HAP-1 (cell line): ENCODE data around the gene GARIN5B.

Source experiments
- DNase-seq, 2 experiments: peaks; one replicate each; pipeline ENCODE4 v3.0.0-alpha.2; 2016 to 2020; ENCODE audit warnings: low spot score in 2 of 2
- H3K27me3 ChIP-seq: fragments of 250-450 bp; sonication (Bioruptor Pico); 2 replicates; pipeline ENCODE4 v1.5.1; 2020; ENCODE audit warnings: low read depth, mild to moderate bottlenecking, moderate library complexity
- H3K36me3 ChIP-seq: fragments of 250-450 bp; sonication (Bioruptor Pico); replicated peaks from 2 replicates; pipeline ENCODE4 v1.5.1; 2020; ENCODE audit warnings: mild to moderate bottlenecking
- H3K4me1 ChIP-seq: fragments of 250-450 bp; sonication (Bioruptor Pico); 2 replicates; pipeline ENCODE4 v1.5.1; 2020; ENCODE audit warnings: mild to moderate bottlenecking
- H3K4me3 ChIP-seq: fragments of 250-450 bp; sonication (Bioruptor Pico); 2 replicates; pipeline ENCODE4 v1.5.1; 2020; ENCODE audit warnings: mild to moderate bottlenecking, moderate library complexity
- H3K9me3 ChIP-seq: fragments of 250-450 bp; sonication (Bioruptor Pico); 2 replicates; pipeline ENCODE4 v1.5.1; 2020; ENCODE audit warnings: mild to moderate bottlenecking, moderate library complexity
- in situ Hi-C: fragments of 300-500 bp; cut with MboI; formaldehyde crosslinking; loops from 3 replicates; pipeline ENCODE4 v1.14.3; 2020; ENCODE audit warnings: low sequenced_read_pairs, inconsistent platforms, mixed read lengths

Gene GARIN5B

GRCh38 chr19:55384131-55384919, 21.3 kb upstream of the GARIN5B start, which contains the start of gene TMEM238:
TMEM238 (minus strand) TSS chr19:55384292; CDS start chr19:55384259, 33 bp downstream.
- H3K9me3 ChIP-seq, result no peaks in the 10 kb centered on the region; the same call in 1 of the 2 replicates
- peaks cover 29% of the 10 kb centered on the region for H3K4me1 ChIP-seq
- H3K27me3 ChIP-seq, result no peaks in the 10 kb centered on the region
- in situ Hi-C loops, result loop anchor here (10.0 kb wide), 1 partner anchor 80 kb away; no protein-coding TSS in a partner anchor
- DNase-seq, result no peak
- H3K4me3 ChIP-seq, result peak within 1 kb of the TSS; percentile 88
- peaks cover 35% of the 10 kb centered on the region for H3K36me3 ChIP-seq

GRCh38 chr19:55383279-55384130, 20.4 kb upstream of the GARIN5B start:
- Histone ChIP-seq H3K4me1 (peaks cover 27% of the 10 kb centered on the region), H3K9me3 (no peaks in the 10 kb centered on the region; the same call in 1 of the 2 replicates), H3K4me3 (peak overlapping the region; percentile 88), H3K36me3 (peaks cover 27% of the 10 kb centered on the region), H3K27me3 (no peaks in the 10 kb centered on the region)
- in situ Hi-C loops, result loop anchor here (10.0 kb wide), 1 partner anchor 79 kb away; no protein-coding TSS in a partner anchor
- DNase-seq, result peak; percentile 51 to 76

DNA sequence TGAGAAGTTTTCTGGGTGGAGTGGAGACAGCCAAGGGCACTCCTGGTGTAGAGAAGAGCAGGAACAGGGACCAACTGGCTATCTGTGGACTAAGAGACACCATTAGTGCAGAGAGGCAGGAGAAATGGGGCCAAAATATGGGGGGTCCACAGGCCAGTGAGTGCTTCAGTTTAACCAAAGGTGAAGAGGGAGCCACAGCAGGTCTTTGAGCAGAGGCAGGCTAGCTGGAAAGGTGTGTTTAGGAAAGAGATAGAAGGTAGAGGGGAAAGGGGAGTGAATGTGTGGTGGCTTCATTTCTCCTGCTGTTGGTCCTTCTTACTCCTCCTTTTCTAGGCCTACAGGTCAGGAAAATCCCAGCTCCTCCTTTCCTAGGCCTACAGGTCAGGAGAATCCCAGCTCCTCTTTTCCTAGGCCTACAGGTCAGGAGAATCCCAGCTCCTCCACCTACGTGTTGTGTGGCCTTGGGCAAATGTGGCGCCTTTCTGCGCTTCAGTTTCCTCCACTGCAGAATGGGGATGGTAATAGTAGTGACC, 19.5 kb upstream of the GARIN5B start:
- H3K4me1 ChIP-seq, result peaks cover 18% of the 10 kb centered on the region
- in situ Hi-C loops, result loop anchor here (10.0 kb wide), 1 partner anchor 78 kb away; no protein-coding TSS in a partner anchor
- peaks cover 18% of the 10 kb centered on the region for H3K36me3 ChIP-seq
- no peaks in the 10 kb centered on the region for H3K27me3 ChIP-seq
- no peak overlapping the region for H3K4me3 ChIP-seq
- no peaks in the 10 kb centered on the region; the same call in 1 of the 2 replicates for H3K9me3 ChIP-seq
- no peak for DNase-seq

DNA sequence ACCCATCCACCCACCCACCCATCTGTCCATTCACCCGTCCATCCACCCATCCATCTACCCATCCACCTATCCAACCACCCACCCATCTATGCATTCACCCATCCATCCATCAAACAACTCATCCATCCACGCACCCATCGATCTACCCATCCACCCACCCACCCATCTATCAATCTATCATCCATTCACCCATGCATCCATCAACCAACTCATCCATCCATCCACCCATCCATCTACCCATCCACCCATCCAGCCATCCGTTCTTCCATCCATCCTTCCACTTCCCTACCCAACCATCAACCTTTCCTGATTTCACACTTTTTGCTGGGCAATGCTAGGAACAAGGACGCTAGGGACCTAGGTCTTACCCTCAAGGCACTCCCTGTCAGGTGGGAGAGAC, 19.0 kb upstream of the GARIN5B start:
- no peak overlapping the region for H3K4me3 ChIP-seq
- no peaks in the 10 kb centered on the region; the same call in 1 of the 2 replicates for H3K9me3 ChIP-seq
- DNase-seq, result no peak
- H3K4me1 ChIP-seq, result peaks cover 13% of the 10 kb centered on the region
- no peaks in the 10 kb centered on the region for H3K27me3 ChIP-seq
- H3K36me3 ChIP-seq, result peaks cover 12% of the 10 kb centered on the region
- in situ Hi-C loops, result loop anchor here (10.0 kb wide), 1 partner anchor 77 kb away; no protein-coding TSS in a partner anchor

GRCh38 chr19:55379174-55379573, 16.1 kb upstream of the GARIN5B start:
- Histone ChIP-seq H3K4me1 (peaks cover 8% of the 10 kb centered on the region), H3K9me3 (no peaks in the 10 kb centered on the region; the same call in 1 of the 2 replicates), H3K4me3 (no peak overlapping the region), H3K36me3 (no peaks in the 10 kb centered on the region), H3K27me3 (no peaks in the 10 kb centered on the region)
- no peak for DNase-seq
- in situ Hi-C loops, result no loop called here

DNA sequence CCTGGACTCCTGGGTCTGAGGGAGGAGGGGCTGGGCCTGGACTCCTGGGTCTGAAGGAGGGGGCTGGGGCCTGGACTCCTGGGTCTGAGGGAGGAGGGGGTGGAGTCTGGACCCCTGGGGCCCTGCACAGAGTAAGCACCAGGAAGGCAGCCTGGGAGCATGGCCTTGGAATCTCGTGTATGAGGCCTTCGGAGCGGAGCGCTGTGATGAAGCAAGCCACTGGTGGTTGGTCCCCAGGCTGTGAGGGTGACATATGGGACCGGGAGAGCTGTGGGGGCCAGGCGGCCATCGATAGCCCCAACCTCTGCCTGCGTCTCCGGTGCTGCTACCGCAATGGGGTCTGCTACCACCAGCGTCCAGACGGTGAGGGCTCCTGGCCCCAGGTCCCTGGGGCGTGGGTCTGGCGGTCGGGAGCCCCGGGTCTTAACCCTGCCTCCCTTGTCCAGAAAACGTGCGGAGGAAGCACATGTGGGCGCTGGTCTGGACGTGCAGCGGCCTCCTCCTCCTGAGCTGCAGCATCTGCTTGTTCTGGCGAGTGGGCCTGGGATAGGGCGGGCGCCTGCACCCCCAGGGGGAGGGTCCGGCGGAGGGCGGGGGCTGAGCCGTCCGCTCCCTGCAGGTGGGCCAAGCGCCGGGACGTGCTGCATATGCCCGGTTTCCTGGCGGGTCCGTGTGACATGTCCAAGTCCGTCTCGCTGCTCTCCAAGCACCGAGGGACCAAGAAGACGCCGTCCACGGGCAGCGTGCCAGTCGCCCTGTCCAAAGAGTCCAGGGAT, 14.5 kb upstream of the GARIN5B start:
- no peaks in the 10 kb centered on the region for H3K36me3 ChIP-seq
- H3K4me1 ChIP-seq, result no peaks in the 10 kb centered on the region; the same call in 1 of the 2 replicates
- in situ Hi-C loops, result no loop called here
- no peak for DNase-seq
- H3K9me3 ChIP-seq, result no peaks in the 10 kb centered on the region; the same call in 1 of the 2 replicates
- no peaks in the 10 kb centered on the region for H3K27me3 ChIP-seq
- no peak overlapping the region for H3K4me3 ChIP-seq

DNA sequence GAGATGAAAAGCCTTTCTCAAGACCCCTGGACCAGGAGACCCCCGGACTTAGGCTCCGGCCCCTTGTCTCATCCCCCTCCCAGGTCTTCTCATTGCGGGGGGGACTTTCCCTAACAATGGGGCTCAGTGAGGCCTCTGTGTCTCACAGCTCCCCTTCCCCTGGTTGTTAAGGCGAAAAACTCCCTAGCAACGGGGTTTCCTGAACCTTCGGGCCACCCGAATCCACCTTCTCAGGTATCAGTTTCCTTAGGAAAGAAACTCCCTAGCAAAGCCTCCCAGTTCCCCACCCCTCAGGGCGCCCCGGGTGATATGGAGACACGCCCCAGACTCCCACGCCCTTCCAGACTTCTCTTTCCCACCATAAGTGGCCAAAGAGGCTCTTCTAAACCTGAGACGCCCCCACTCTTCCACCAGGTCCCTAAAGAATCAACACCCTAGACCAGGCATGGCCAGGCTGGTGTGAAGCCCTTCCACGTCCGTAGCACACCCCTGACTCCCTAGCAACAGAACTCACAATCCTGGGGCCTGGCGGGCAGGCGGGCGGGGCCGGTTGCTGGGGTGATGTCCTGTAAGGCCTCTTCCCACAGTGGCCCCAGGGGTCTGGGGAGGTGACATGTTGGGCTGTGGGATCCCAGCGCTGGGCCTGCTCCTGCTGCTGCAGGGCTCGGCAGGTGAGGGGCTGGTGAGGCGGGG, 13.3 kb upstream of the GARIN5B start, which contains the start of gene TMEM190:
TMEM190 (plus strand) TSS at position 586 of the 693 bp plus-strand sequence; CDS start at position 614, 28 bp downstream.
- H3K4me1 ChIP-seq, result no peaks in the 10 kb centered on the region; the same call in 1 of the 2 replicates
- DNase-seq, result peak in 1 of 2 experiments; percentile 56
- no peaks in the 10 kb centered on the region for H3K9me3 ChIP-seq
- no peaks in the 10 kb centered on the region for H3K36me3 ChIP-seq
- H3K27me3 ChIP-seq, result peaks cover 9% of the 10 kb centered on the region
- in situ Hi-C loops, result no loop called here
- H3K4me3 ChIP-seq, result no peak within 1 kb of the TSS

DNA sequence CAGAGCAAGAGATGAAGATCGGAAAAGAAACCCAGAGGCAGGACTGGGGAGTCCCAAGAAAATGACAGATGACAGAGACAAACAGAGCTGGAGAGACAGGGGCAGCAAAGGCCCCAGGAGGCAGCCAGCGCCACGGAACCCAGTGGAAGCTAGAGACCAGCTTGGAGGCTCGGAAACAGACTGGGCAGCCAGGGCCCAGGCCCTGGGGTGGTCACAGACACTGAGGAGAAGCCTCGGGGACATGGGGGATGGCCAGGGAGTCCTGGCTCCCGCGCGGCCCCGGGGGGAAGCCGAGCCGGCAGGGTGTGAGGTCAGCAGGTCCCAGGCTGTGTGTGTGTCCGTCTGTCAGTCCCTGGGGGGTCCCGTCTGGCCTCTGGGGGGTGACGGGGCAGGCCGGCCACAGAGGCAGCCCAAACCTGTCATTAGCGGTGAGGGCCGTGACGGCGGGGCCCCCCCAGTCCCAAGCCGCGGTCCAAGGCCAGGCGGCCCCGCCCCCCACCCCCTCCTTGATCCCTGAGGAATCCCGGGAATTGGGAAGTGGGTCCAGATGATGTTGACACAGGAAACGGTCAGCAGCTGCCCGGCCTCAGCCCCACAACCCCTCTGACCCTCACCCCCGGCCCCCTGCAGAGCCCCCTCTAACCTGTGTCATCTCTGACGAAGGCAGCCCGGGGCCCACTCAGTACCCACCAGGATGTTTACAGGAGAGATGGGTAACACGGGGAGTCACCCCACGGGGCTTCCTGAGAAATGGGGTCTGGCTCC, 11.1 kb upstream of the GARIN5B start:
- in situ Hi-C loops, result no loop called here
- Histone ChIP-seq H3K27me3 (peaks cover 25% of the 10 kb centered on the region), H3K4me3 (no peak overlapping the region), H3K36me3 (no peaks in the 10 kb centered on the region), H3K9me3 (no peaks in the 10 kb centered on the region), H3K4me1 (no peaks in the 10 kb centered on the region; the same call in 1 of the 2 replicates)
- no peak for DNase-seq

GRCh38 chr19:55373306-55373992, 10.4 kb upstream of the GARIN5B start:
- Histone ChIP-seq H3K4me3 (no peak overlapping the region), H3K27me3 (peaks cover 29% of the 10 kb centered on the region), H3K36me3 (no peaks in the 10 kb centered on the region), H3K4me1 (no peaks in the 10 kb centered on the region; the same call in 1 of the 2 replicates), H3K9me3 (no peaks in the 10 kb centered on the region)
- in situ Hi-C loops, result no loop called here
- no peak for DNase-seq

GRCh38 chr19:55372316-55373081, 9.4 kb upstream of the GARIN5B start:
- no peak overlapping the region for H3K4me3 ChIP-seq
- H3K36me3 ChIP-seq, result no peaks in the 10 kb centered on the region
- in situ Hi-C loops, result no loop called here
- no peaks in the 10 kb centered on the region; the same call in 1 of the 2 replicates for H3K4me1 ChIP-seq
- H3K9me3 ChIP-seq, result no peaks in the 10 kb centered on the region
- H3K27me3 ChIP-seq, result peaks cover 30% of the 10 kb centered on the region
- DNase-seq, result no peak
